ENCODE measurements around the gene DRAXIN.

DNA sequence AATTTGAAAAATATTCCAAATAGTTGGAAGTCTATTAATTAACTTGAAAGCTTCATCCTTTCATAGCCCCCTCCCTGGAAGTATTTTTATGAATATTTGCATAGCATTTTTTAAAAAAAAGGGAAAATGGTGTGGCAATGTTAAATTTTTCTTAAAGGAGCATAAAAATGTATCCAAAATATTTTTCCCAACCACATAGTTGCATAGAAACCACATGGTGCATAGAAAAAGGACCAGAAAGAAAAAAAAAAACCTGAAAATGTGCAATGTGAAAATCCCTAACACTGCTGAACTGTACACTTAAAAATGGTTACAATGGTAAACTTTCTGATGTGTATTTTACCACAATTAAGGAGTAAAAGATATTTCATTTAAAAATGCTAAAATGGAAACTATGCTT is 78.5 kb downstream of the DRAXIN start:
- TF ChIP-seq, protein P1, sequence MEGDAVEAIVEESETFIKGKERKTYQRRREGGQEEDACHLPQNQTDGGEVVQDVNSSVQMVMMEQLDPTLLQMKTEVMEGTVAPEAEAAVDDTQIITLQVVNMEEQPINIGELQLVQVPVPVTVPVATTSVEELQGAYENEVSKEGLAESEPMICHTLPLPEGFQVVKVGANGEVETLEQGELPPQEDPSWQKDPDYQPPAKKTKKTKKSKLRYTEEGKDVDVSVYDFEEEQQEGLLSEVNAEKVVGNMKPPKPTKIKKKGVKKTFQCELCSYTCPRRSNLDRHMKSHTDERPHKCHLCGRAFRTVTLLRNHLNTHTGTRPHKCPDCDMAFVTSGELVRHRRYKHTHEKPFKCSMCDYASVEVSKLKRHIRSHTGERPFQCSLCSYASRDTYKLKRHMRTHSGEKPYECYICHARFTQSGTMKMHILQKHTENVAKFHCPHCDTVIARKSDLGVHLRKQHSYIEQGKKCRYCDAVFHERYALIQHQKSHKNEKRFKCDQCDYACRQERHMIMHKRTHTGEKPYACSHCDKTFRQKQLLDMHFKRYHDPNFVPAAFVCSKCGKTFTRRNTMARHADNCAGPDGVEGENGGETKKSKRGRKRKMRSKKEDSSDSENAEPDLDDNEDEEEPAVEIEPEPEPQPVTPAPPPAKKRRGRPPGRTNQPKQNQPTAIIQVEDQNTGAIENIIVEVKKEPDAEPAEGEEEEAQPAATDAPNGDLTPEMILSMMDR (IDR thresholded peaks at IDR 0.05; ENCODE audit: low read length): no peak
- no peak for TF ChIP-seq EZH2phosphoT487 (IDR thresholded peaks at IDR 0.05; ENCODE audit: low read length)
- TF ChIP-seq EZH2 (optimal IDR thresholded peaks at IDR 0.05; ENCODE audit: low read depth, low read length): no peak

All from MM.1S (cell line).